GM13977 (cell line): ENCODE measurements around the gene FAM229B.
"Not testable (repeated sequence)": the region's sequence is repeated elsewhere in the genome, so short reads cannot be mapped to it uniquely, and the experiment has no call there.

Source experiments
- DNase-seq: peaks from one replicate; pipeline ENCODE4 v3.0.0; 2012; ENCODE audit warnings: low spot score
- in situ Hi-C: fragments of 300-500 bp; cut with MboI; formaldehyde crosslinking; loops from one replicate; pipeline ENCODE4 v1.12.0; 2022; ENCODE audit warnings: low sequenced_read_pairs, low pct_unique_long_range_greater_than_20kb, mixed read lengths, inconsistent platforms; ENCODE audit not compliant: unreplicated experiment
- TF ChIP-seq, protein P1 (sequence below): IDR thresholded peaks from 2 replicates; pipeline ENCODE4 v1.5.1; 2012; ENCODE audit warnings: mild to moderate bottlenecking, control low read depth; ENCODE audit not compliant: insufficient read depth; ENCODE audit errors: extremely low read depth, missing control alignments

FAM229B gene

DNA sequence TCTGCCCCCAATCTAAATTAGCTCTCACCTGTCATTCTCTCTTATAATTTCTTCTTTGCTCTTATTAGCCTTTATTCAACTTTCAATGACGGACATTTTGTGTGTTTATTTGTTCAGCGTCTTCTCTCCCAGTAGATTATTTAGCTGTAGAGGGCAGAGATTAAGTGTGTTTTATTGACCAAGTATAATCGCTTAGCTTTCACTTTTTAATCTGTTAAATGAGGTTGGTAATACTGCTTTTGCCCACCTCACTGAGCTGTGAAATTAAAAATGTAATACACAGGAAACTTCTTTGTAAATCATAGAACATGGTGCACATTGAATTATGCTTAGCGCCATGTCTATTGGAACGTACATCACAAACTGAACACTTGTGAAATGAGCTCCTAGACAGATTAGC lies 37.0 kb upstream of the FAM229B start:
- TF ChIP-seq, protein P1, sequence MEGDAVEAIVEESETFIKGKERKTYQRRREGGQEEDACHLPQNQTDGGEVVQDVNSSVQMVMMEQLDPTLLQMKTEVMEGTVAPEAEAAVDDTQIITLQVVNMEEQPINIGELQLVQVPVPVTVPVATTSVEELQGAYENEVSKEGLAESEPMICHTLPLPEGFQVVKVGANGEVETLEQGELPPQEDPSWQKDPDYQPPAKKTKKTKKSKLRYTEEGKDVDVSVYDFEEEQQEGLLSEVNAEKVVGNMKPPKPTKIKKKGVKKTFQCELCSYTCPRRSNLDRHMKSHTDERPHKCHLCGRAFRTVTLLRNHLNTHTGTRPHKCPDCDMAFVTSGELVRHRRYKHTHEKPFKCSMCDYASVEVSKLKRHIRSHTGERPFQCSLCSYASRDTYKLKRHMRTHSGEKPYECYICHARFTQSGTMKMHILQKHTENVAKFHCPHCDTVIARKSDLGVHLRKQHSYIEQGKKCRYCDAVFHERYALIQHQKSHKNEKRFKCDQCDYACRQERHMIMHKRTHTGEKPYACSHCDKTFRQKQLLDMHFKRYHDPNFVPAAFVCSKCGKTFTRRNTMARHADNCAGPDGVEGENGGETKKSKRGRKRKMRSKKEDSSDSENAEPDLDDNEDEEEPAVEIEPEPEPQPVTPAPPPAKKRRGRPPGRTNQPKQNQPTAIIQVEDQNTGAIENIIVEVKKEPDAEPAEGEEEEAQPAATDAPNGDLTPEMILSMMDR = no peak
- DNase-seq = no peak
- in situ Hi-C loops = no loop called here

DNA sequence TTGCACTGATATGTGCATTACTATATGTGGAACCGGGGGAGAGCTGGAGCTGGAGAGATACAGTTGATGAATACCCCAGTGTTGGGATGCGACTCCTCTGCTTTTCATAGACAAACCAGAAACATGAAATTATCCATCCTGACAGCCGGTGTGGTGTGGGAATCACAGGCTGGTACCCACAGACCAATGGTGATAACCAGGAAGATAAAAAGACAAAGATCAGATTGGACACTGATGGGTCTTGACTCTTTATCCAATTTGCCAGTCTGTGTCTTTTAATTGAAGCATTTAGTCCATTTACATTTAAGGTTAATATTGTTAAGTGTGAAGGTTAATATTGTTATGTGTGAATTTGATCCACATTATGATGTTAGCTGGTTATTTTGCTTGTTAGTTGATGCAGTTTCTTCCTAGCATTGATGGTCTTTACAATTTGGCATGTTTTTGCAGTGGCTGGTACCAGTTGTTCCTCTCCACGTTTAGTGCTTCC lies 36.1 kb upstream of the FAM229B start:
- in situ Hi-C loops, DNase-seq: not testable (repeated sequence)

DNA sequence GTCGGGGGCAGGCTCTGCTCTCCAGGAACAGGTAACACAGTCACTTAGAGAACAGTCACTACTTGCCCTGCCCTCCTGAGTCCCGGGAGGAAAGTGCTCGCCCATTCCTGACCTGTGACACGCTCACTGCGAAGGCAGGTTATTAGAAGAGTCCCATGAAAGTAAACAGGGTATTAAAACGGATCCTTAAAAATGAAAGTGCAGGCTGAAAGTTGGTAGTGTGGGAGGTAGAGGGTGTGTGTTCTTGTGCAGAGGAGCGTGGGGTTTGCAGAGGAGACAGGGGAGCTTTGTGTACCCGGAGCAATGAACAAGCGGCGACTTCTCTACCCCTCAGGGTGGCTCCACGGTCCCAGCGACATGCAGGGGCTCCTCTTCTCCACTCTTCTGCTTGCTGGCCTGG lies 33.4 kb upstream of the FAM229B start, which contains the start of gene CCN6:
CCN6 (plus strand) TSS at position 104 of the 400 bp plus-strand sequence; CDS start at position 358, 254 bp downstream.
- TF ChIP-seq, protein P1 = no peak
- in situ Hi-C loops = no loop called here
- DNase-seq = no peak

DNA sequence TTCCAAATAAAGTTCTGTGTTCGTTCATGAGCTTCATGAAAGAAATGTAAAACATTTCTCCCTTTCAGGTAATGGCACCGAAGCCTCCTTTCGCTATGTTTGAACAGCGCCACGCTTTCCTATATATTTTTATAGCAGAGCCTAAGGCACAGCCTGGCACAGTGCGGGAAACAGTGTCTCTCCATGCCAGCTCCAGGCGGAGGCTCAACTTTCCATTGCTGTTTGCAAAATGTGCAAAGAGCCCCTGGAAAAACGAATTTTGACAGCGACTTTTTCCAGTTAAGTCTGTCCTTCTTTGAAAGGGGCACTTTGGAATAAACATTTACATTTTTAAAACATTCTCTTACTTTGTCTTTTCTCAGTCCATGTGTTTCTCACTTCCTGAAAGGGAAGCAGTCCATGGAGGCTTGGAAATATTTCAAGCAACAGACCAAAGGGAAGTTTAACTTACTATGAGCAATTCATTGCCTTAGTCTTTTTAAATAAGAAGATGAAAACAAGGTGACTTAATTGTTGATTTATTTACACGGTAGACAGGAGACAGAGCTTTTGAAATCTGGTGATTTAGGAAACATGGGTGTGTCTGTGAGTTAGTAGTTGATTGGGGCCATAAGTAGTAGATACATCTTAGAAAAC lies 32.7 kb upstream of the FAM229B start:
- TF ChIP-seq, protein P1 = no peak
- in situ Hi-C loops = no loop called here
- DNase-seq = no peak

DNA sequence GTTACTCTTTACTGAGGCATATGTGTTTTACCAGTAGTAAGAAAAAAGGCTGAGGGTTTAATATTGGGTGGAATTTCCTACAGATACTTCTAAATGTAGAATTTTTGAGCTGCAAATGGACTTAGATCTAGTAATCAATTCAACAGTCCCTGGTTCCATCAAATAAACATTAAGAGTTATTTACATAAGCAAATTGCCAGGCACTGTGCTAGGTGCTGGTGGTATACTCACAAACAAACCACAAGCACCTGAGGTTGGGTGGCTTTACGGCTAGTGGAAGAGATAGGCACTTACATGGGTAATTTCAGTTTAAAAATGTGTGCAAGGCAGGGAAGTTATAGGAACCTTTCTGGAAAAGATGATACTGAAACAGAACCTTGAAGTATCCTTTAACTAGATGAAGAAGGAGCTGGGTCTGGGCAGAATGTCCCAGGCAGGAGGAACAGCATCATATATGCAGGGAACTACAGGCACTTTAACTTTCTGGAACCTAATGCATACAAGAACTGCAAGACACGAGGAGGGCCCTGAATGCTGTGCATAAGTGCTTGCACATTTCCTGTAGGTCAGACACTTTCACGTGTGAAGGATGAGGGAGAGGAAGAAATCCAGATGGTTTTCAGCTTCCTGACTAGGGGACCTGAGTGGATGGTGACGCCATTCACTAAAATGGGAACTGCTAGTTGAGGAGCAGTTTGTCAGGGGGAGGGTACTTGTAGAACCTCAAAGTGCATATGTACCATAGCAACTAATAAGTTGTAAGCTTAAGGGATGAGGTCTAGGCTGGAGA lies 29.0 kb upstream of the FAM229B start:
- TF ChIP-seq, protein P1 = no peak
- in situ Hi-C loops = no loop called here
- DNase-seq = no peak

DNA sequence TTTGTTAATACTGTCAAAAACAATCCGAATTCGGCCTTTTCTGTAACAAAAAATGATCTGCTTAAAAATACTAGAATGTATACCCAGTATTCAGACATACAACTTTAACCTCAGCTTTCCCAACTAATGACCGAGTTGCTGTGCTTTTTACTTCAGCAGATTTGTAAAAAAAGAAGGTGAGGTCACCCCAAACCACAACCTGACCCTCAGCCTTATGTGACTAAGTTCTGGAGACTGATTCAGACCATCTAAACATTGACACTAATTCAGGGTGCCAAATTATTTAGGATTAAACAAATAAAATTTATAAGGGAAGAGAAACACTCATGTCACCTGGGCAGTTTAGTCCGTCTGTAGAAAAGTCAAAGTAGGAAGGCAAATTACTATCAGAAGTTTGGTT lies 25.8 kb upstream of the FAM229B start:
- TF ChIP-seq, protein P1 = no peak
- DNase-seq = no peak
- in situ Hi-C loops = no loop called here

DNA sequence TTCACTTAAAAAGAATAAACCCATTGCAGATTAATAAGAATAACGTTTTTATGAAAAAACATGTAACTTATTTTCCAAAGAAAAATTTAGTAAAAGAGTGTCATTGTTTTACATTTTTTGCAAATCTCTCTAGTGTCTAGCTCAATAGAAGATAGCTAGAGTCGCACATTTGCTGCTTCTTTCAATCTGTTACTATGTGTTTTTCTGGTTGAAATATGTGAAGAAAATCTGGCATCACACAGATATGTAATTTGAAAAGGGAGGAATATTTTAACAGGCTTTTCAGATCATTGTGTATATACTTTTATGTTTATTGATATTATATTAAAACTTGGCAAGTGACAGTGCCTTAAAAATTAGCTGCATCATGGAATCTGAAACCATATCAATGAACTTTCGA lies 24.4 kb upstream of the FAM229B start:
- in situ Hi-C loops = no loop called here

More for the DNA sequence above, 24.4 kb upstream of the FAM229B start:
- TF ChIP-seq, protein P1 = no peak
- DNase-seq = no peak
